KMS-11 (cell line): ENCODE results near the gene PLXNA4.

Experiments used
- H2AFZ ChIP-seq: fragments of 200-600 bp; sonication (generic); 2 replicates; pipeline ENCODE4 v1.6.1; 2016; ENCODE audit warnings: antibody characterized with exemption, mixed run types, low read depth
- H3K27ac ChIP-seq: fragments of 200-600 bp; sonication (generic); 2 replicates; pipeline ENCODE4 v1.6.1; 2016; ENCODE audit warnings: mild to moderate bottlenecking, mixed run types
- H3K27me3 ChIP-seq: fragments of 200-600 bp; sonication (generic); 2 replicates; pipeline ENCODE4 v1.6.1; 2017; ENCODE audit warnings: mild to moderate bottlenecking, low read depth, mixed run types, moderate library complexity; ENCODE audit not compliant: insufficient read depth
- H3K36me3 ChIP-seq: fragments of 200-600 bp; sonication (generic); 2 replicates; pipeline ENCODE4 v1.6.1; 2017; ENCODE audit warnings: mild to moderate bottlenecking, mixed run types; ENCODE audit not compliant: insufficient read depth
- H3K4me1 ChIP-seq: fragments of 200-600 bp; sonication (generic); 2 replicates; pipeline ENCODE4 v1.6.1; 2016; ENCODE audit warnings: mild to moderate bottlenecking, low read depth, mixed run types; ENCODE audit not compliant: poor library complexity, severe bottlenecking
- H3K4me2 ChIP-seq: fragments of 200-600 bp; sonication (generic); 2 replicates; pipeline ENCODE4 v1.7.0; 2016; ENCODE audit warnings: mild to moderate bottlenecking, mixed run types
- H3K4me3 ChIP-seq: fragments of 200-600 bp; sonication (generic); IDR thresholded peaks from 2 replicates; pipeline ENCODE4 v1.6.1; 2017; ENCODE audit warnings: low read depth, low read length, mixed read lengths; ENCODE audit not compliant: insufficient read depth
- H3K79me2 ChIP-seq: fragments of 200-600 bp; sonication (generic); 2 replicates; pipeline ENCODE4 v1.6.1; 2016; ENCODE audit warnings: low read depth, mixed run types; ENCODE audit not compliant: insufficient read depth
- H3K9ac ChIP-seq: fragments of 200-600 bp; sonication (generic); 2 replicates; pipeline ENCODE4 v1.6.1; 2016; ENCODE audit warnings: mild to moderate bottlenecking, mixed run types
- H4K20me1 ChIP-seq: fragments of 200-600 bp; sonication (generic); 2 replicates; pipeline ENCODE4 v1.6.1; 2016; ENCODE audit warnings: mild to moderate bottlenecking, mixed run types; ENCODE audit not compliant: insufficient read depth
- CTCF ChIP-seq: fragments of 200-600 bp; sonication (generic); conservative IDR thresholded peaks from 2 replicates; pipeline ENCODE4 v1.6.1; 2017; ENCODE audit warnings: low read depth, mild to moderate bottlenecking, antibody characterized with exemption, low read length, moderate library complexity, mixed read lengths

Gene PLXNA4

GRCh38 chr7:132560105-132560504 lies 16.2 kb downstream of the PLXNA4 start:
- H3K36me3 ChIP-seq, result no peaks in the 10 kb centered on the region
- no peak overlapping the region for H3K9ac ChIP-seq
- no peak overlapping the region for H2AFZ ChIP-seq
- H3K4me3 ChIP-seq, result no peak overlapping the region
- H4K20me1 ChIP-seq, result no peaks in the 10 kb centered on the region
- no peaks in the 10 kb centered on the region for H3K79me2 ChIP-seq
- H3K4me2 ChIP-seq, result no peak overlapping the region
- peaks cover 12% of the 10 kb centered on the region; the same call in 1 of the 2 replicates for H3K27me3 ChIP-seq
- no peak for TF ChIP-seq CTCF
- no peak overlapping the region for H3K27ac ChIP-seq
- no peaks in the 10 kb centered on the region for H3K4me1 ChIP-seq

GRCh38 chr7:132558815-132559214 lies 17.5 kb downstream of the PLXNA4 start:
- H4K20me1 ChIP-seq, result no peaks in the 10 kb centered on the region
- H2AFZ ChIP-seq, result no peak overlapping the region
- H3K79me2 ChIP-seq, result no peaks in the 10 kb centered on the region
- no peak overlapping the region for H3K4me2 ChIP-seq
- no peak for TF ChIP-seq CTCF
- H3K36me3 ChIP-seq, result no peaks in the 10 kb centered on the region
- H3K27ac ChIP-seq, result no peak overlapping the region
- H3K9ac ChIP-seq, result no peak overlapping the region
- peaks cover 7% of the 10 kb centered on the region; the same call in 1 of the 2 replicates for H3K27me3 ChIP-seq
- no peaks in the 10 kb centered on the region for H3K4me1 ChIP-seq
- H3K4me3 ChIP-seq, result no peak overlapping the region

GRCh38 chr7:132557489-132558044 lies 18.7 kb downstream of the PLXNA4 start:
- Histone ChIP-seq H3K4me1 (no peaks in the 10 kb centered on the region), H3K27me3 (peaks cover 7% of the 10 kb centered on the region; the same call in 1 of the 2 replicates), H3K9ac (no peak overlapping the region), H2AFZ (no peak overlapping the region), H3K4me3 (no peak overlapping the region), H3K36me3 (no peaks in the 10 kb centered on the region), H3K79me2 (no peaks in the 10 kb centered on the region), H4K20me1 (no peaks in the 10 kb centered on the region), H3K27ac (no peak overlapping the region), H3K4me2 (no peak overlapping the region)
- no peak for TF ChIP-seq CTCF

GRCh38 chr7:132554446-132554845 lies 21.8 kb downstream of the PLXNA4 start:
- Histone ChIP-seq H4K20me1 (no peaks in the 10 kb centered on the region), H3K36me3 (no peaks in the 10 kb centered on the region), H3K4me3 (no peak overlapping the region), H3K79me2 (no peaks in the 10 kb centered on the region), H2AFZ (no peak overlapping the region), H3K4me2 (no peak overlapping the region), H3K9ac (no peak overlapping the region), H3K27me3 (no peaks in the 10 kb centered on the region), H3K27ac (no peak overlapping the region), H3K4me1 (no peaks in the 10 kb centered on the region)
- TF ChIP-seq CTCF, result no peak
